ENCODE data around the gene CAMK1G. TPM values are rescaled to one million over a fixed set of nuclear protein-coding genes. Genes with fewer than 3 reads are reported as not detected.

CAMK1G gene
- total RNA-seq, 1 experiment from 2014 or later: 21.2 TPM

DNA sequence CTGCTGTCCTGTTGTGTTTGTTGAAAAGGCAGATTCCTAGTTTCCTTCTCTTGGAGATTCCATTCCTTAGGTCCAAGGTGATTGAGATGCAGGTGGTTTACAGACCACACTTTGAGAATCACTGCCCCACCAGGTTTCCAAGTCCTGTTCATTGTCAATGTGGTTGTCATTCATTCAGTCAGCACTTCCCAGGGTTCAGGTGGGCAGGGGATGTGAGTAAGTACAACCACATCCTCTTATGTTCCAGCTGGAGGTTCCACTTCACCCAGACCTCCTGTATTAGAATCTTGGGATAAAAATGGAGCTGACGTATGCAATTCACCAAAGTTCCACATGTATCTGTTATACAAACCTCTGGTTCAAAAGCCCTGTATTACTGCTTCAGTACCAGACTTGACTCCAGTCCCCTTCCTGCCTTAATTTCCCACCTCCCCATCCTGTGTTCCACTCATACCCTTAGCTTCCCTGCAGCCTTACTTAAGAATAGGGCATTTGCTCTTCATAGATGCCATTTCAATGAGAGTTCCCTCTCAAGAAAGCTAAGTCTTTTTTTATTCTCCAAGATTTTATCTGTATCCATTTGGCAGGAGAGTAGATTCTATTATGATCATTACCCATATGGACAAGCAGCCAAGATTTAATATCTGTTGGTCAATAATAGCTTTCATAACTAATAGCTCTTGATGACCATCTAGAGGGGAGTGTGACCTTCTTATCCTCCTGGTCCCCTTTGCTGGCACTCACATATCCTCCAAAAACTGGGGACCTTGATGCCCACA lies 46.0 kb upstream of the CAMK1G start:
- TF ChIP-seq EZH2 (IDR thresholded peaks at IDR 0.05; ENCODE audit: borderline replicate concordance, low read depth, low read length, poor library complexity, severe bottlenecking): no peak
- TF ChIP-seq, protein P1, sequence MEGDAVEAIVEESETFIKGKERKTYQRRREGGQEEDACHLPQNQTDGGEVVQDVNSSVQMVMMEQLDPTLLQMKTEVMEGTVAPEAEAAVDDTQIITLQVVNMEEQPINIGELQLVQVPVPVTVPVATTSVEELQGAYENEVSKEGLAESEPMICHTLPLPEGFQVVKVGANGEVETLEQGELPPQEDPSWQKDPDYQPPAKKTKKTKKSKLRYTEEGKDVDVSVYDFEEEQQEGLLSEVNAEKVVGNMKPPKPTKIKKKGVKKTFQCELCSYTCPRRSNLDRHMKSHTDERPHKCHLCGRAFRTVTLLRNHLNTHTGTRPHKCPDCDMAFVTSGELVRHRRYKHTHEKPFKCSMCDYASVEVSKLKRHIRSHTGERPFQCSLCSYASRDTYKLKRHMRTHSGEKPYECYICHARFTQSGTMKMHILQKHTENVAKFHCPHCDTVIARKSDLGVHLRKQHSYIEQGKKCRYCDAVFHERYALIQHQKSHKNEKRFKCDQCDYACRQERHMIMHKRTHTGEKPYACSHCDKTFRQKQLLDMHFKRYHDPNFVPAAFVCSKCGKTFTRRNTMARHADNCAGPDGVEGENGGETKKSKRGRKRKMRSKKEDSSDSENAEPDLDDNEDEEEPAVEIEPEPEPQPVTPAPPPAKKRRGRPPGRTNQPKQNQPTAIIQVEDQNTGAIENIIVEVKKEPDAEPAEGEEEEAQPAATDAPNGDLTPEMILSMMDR (conservative IDR thresholded peaks at IDR 0.05; ENCODE audit: low read depth, low read length): no peak
- DNase-seq (ENCODE audit: low spot score): no peak
- no TSS peak for BruUV-seq (replicated peaks)
- Histone ChIP-seq H3K4me1 (ENCODE audit: insufficient read depth, low read length, poor library complexity, severe bottlenecking) (no peaks in the 10 kb centered on the region), H3K27ac (ENCODE audit: low read depth, low read length, poor library complexity, severe bottlenecking) (no peak overlapping the region), H3K36me3 (ENCODE audit: insufficient read depth, low read length, poor library complexity, severe bottlenecking) (no peaks in the 10 kb centered on the region), H3K9me3 (ENCODE audit: low read depth, low read length, poor library complexity, severe bottlenecking) (no peaks in the 10 kb centered on the region), H3K4me3 (ENCODE audit: low read depth, low read length, poor library complexity, severe bottlenecking) (no peak overlapping the region), H3K27me3 (replicated peaks; ENCODE audit: insufficient read depth, low read depth, low read length, poor library complexity) (peaks cover 96% of the 10 kb centered on the region)
- ChIA-PET POLR2A (ENCODE audit: low non-redundant PET) (no interaction called here), CTCF (no interaction called here)
- intact Hi-C loops (cut with micrococcal nuclease; ENCODE audit: unreplicated experiment): no loop called here

DNA sequence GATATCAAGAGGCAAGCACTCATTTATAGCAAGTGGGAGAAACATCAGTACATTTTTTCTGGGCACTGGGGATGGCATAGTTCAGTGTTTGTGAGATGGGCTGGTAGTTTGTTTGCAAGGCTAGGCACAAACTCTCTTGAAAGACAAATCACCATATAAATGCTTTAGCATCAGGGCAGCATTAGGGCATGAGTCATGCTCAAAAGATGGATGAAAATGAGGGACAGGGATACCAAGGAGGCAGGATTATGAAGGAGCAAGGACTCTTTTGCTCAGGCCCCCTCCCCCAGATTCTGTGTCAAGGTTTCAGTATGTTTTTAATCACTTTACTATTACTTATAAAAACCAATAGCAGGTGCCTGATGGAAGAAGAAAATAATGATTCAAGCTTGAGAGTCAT lies 43.9 kb upstream of the CAMK1G start:
- Histone ChIP-seq H3K27me3 (replicated peaks; ENCODE audit: insufficient read depth, low read depth, low read length, poor library complexity) (peaks cover 85% of the 10 kb centered on the region), H3K36me3 (ENCODE audit: insufficient read depth, low read length, poor library complexity, severe bottlenecking) (no peaks in the 10 kb centered on the region), H3K4me3 (ENCODE audit: low read depth, low read length, poor library complexity, severe bottlenecking) (no peak overlapping the region), H3K9me3 (ENCODE audit: low read depth, low read length, poor library complexity, severe bottlenecking) (no peaks in the 10 kb centered on the region), H3K27ac (ENCODE audit: low read depth, low read length, poor library complexity, severe bottlenecking) (no peak overlapping the region), H3K4me1 (ENCODE audit: insufficient read depth, low read length, poor library complexity, severe bottlenecking) (peaks cover 11% of the 10 kb centered on the region)
- TF ChIP-seq, protein P1 (conservative IDR thresholded peaks at IDR 0.05; ENCODE audit: low read depth, low read length): no peak
- no peak for TF ChIP-seq EZH2 (IDR thresholded peaks at IDR 0.05; ENCODE audit: borderline replicate concordance, low read depth, low read length, poor library complexity, severe bottlenecking)
- DNase-seq (ENCODE audit: low spot score): no peak
- CTCF ChIA-PET: interaction anchor here (0.9 kb wide), 1 partner anchor 26 kb away, joined by 4 read pairs; no protein-coding TSS in a partner anchor
- no TSS peak for BruUV-seq (replicated peaks)
- POLR2A ChIA-PET (ENCODE audit: low non-redundant PET): no interaction called here
- intact Hi-C loops (cut with micrococcal nuclease; ENCODE audit: unreplicated experiment): no loop called here

DNA sequence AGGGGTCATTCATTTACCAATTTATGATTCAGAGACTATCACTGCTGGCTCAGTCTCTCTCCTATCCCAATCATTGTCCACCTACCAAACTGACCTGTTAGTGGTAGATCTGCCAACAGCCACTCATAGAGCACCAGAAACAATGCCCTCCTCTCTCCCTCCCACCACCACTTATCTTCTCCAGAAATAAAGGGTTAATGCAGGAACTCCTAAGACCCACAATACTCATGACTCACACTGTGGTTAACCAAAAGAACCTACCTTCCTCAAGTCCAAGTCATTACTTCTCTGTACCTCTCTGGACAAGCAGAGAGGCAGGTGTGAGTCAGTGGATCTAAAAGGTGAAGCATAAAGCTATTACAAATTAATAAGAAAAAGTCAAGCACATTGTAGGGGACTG lies 40.9 kb upstream of the CAMK1G start:
- DNase-seq (ENCODE audit: low spot score): no peak
- Histone ChIP-seq H3K27ac (ENCODE audit: low read depth, low read length, poor library complexity, severe bottlenecking) (no peak overlapping the region), H3K36me3 (ENCODE audit: insufficient read depth, low read length, poor library complexity, severe bottlenecking) (no peaks in the 10 kb centered on the region), H3K4me3 (ENCODE audit: low read depth, low read length, poor library complexity, severe bottlenecking) (no peak overlapping the region), H3K9me3 (ENCODE audit: low read depth, low read length, poor library complexity, severe bottlenecking) (no peaks in the 10 kb centered on the region), H3K27me3 (replicated peaks; ENCODE audit: insufficient read depth, low read depth, low read length, poor library complexity) (peaks cover 55% of the 10 kb centered on the region), H3K4me1 (ENCODE audit: insufficient read depth, low read length, poor library complexity, severe bottlenecking) (peaks cover 11% of the 10 kb centered on the region)
- intact Hi-C loops (cut with micrococcal nuclease; ENCODE audit: unreplicated experiment): no loop called here
- POLR2A ChIA-PET (ENCODE audit: low non-redundant PET): no interaction called here
- TF ChIP-seq, protein P1 (conservative IDR thresholded peaks at IDR 0.05; ENCODE audit: low read depth, low read length): no peak
- TF ChIP-seq EZH2 (IDR thresholded peaks at IDR 0.05; ENCODE audit: borderline replicate concordance, low read depth, low read length, poor library complexity, severe bottlenecking): no peak
- CTCF ChIA-PET: interaction anchor here (1.0 kb wide), 1 partner anchor 23 kb away, joined by 4 read pairs; no protein-coding TSS in a partner anchor
- BruUV-seq (replicated peaks): no TSS peak

Data from A673 (cell line).